NCI-H82 (cell line): ENCODE data around the gene SLC18B1.

Source experiments
- DNase-seq: peaks from one replicate; lab custom pipeline; 2025; lab: John Stamatoyannopoulos, UW

The SLC18B1 gene

GRCh38 chr6:132797951-132798868 is at the start of gene SLC18B1:
Gene SLC18B1, minus strand, starts transcription at chr6:132798637. Its CDS starts 181 bp downstream, at chr6:132798456.
- DNase-seq, result peak; percentile 74

- DNase-seq, result no peak
These were observed 45.0 kb upstream of the SLC18B1 start for GRCh38 chr6:132843316-132844035.

- no peak for DNase-seq
These were observed 43.5 kb upstream of the SLC18B1 start for GRCh38 chr6:132841966-132842365.

- DNase-seq, result no peak
These were observed 34.5 kb upstream of the SLC18B1 start for GRCh38 chr6:132832891-132833290.

- peak; percentile 58 for DNase-seq
These were observed 31.9 kb upstream of the SLC18B1 start for GRCh38 chr6:132830334-132830751.

- peak; percentile 76 for DNase-seq
These were observed 22.4 kb upstream of the SLC18B1 start for GRCh38 chr6:132820629-132821381.

- peak; percentile 66 for DNase-seq
These were observed 21.1 kb upstream of the SLC18B1 start for GRCh38 chr6:132819405-132820161.

- DNase-seq, result peak; percentile 56
These were observed 20.2 kb upstream of the SLC18B1 start for GRCh38 chr6:132818404-132819359.

GRCh38 chr6:132817554-132818403 is 19.3 kb upstream of the SLC18B1 start:
- DNase-seq, result no peak

GRCh38 chr6:132816660-132817059 is 18.2 kb upstream of the SLC18B1 start:
- DNase-seq, result no peak

- DNase-seq, result peak; percentile 56
These were observed 16.5 kb upstream of the SLC18B1 start for GRCh38 chr6:132814716-132815570.

GRCh38 chr6:132813173-132813856 is 14.9 kb upstream of the SLC18B1 start:
- DNase-seq, result peak; percentile 44

- no peak for DNase-seq
These were observed 14.3 kb upstream of the SLC18B1 start for GRCh38 chr6:132812756-132813172.

- peak; percentile 15 for DNase-seq
These were observed 13.9 kb upstream of the SLC18B1 start for GRCh38 chr6:132812255-132812732.

GRCh38 chr6:132811276-132811675 is 12.8 kb upstream of the SLC18B1 start:
- DNase-seq, result no peak

- DNase-seq, result no peak
These were observed 7.1 kb upstream of the SLC18B1 start for GRCh38 chr6:132805548-132805947.

GRCh38 chr6:132804251-132804650 is 5.8 kb upstream of the SLC18B1 start:
- DNase-seq, result no peak

GRCh38 chr6:132800656-132801055 is 2.2 kb upstream of the SLC18B1 start:
- no peak for DNase-seq
